Activated CD8-positive, alpha-beta memory T cell treated with anti-CD3 and anti-CD28 coated beads for 1 hour (primary cell): ENCODE data around the gene PTX4.

Experiments
- DNase-seq, 2 donors: peaks; one replicate each; pipeline ENCODE4 v3.0.0-alpha.2; 2020; ENCODE audit warnings: low read depth in 1 of 2; ENCODE audit errors: extremely low read depth in 1 of 2

PTX4 gene

DNA sequence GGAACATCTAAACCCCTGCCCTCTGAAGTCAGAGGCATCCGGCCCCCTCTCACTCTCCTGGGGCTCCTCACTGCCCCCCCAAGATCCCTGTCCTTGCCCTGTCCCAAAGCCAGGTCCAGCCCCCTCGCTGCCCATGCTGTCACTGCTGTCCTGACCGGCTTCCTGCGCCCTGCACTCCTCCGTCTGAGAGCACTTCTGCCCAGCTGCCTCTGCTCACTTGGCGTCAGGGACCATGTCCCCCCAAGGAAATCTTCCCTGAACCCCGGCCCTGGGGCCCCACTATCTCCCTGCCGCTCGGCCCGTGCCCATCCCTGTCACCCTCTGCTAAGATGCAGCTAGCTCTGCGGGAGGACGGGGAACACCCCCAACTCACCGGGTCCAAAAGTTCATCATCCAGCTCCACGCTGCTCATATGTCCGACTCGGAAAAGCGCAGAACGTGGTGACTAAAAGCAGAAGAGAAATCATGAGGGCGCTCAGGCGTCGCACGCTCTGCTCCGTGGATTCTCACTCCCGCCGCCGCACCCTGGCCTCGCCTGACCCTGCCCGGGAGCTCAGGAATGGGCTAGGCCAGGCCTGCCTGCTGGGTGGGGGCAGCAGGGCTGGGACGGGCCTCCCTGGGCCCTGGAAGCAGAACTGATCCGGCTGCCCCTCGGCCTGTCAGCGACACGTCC lies 23.7 kb downstream of the PTX4 start:
- no peak for DNase-seq

DNA sequence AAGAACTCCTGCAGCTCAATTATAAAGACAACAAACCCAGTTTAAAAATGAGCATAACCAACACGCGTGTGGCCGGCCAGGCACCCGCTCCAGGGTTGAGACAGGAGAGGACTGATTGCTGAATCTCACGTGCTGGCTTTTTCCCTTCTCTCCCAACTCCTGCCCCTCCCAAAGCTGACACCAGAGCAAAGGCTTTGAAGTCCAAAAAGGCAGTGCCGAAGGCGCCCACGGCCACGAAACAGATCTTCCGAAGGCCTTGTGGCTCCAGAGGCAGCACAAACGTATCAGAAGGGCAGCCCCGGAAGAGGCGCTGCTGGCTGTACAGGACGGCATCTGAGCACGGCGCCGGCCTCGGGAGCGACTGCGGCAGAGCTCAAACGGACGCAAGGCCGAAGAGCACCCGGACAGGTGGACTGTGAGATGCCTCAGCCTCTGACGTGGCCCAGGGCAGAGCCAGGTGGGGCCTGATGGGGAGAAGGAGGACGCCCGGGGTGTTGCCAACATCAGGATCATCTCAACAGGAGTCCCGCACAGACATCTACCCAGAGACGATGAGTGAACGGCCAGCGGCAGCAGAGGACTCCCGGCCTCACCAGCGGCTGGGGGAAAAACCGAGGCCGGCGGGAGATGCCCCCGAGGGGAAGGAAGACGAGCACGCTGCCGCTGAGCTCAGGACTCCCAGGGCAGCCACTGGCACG lies 24.4 kb downstream of the PTX4 start:
- DNase-seq = no peak

DNA sequence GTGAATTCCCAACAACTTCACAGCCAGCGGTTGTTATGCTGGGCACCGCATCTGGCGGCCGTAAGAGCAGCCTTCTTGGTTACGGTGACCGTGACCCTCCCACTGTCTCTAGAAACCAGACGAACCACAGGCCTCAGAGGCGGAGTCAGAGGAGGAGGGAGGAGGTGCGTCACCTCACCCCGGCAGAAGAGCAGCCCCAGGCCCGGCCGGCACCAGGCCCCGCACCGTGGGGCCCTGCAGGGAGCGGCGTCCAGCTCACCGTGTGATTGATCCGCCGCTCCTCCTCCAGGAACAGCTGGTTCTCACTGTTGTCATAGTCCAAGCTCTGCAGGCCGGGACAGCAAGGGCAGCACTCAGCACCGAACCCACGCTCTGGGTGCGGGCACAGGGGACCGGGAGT lies 27.6 kb downstream of the PTX4 start:
- no peak for DNase-seq

DNA sequence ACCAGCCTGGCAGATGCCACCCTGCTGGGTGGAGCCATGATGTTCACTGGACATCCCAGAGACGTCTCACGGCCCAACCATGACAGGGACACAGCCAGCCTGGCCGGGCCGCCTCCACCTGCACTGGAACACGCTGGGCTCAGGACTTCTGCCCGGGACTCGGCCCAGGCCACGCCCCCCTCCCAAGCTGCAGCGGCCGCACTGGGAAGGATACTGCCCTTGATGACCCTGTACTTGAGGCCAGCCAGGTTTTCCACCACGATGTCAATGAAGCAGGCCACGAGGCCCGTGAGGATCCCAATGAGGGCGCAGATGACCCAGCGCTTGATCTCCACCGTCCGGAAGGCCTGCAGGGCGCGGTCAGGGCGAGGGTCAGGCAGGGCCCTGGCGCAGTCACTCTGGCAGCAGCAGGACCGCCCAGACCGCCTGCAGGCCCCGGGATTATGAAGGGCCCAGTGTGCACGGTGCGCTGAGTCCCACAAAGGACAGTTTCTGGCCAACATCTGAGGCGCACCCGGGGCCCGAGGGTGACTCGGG lies 28.1 kb downstream of the PTX4 start:
- no peak for DNase-seq

DNA sequence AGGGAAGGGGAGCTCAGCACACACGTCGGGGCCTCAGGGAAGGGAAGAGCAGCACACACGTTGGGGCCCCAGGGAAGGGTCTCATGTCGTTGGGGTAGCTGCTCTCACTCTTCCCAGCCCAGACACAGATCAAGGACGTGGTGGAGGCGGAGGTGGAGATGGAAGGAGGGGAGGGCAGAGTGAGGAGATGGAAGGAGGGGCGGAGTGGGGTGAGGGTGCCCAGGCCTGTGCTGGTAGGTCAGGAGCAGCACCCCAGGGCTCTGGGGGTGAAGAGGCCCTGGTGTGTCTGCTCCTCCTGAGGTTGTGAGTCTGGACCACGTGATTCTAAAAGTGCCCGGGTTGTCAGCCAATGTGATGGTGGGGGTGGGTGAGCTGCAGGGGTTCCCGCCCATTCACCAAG lies 28.8 kb downstream of the PTX4 start:
- no peak for DNase-seq

DNA sequence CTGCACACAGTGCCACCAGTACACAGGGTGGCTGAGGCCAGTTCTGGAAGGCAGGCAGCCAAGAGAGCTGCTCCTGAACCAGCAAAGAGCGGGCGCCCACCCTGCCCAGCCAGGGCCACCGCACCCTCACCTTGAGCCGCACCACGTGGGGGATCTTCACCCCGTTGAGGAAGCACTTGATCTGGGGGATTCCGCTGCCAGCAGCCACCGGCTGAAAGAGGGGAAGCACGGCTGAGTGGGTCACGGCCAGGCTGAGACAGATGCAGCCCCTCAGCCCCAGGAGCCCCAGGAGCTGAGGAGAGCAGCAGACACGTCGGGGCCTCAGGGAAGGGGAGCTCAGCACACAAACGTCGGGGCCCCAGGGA lies 29.8 kb downstream of the PTX4 start:
- no peak for DNase-seq

DNA sequence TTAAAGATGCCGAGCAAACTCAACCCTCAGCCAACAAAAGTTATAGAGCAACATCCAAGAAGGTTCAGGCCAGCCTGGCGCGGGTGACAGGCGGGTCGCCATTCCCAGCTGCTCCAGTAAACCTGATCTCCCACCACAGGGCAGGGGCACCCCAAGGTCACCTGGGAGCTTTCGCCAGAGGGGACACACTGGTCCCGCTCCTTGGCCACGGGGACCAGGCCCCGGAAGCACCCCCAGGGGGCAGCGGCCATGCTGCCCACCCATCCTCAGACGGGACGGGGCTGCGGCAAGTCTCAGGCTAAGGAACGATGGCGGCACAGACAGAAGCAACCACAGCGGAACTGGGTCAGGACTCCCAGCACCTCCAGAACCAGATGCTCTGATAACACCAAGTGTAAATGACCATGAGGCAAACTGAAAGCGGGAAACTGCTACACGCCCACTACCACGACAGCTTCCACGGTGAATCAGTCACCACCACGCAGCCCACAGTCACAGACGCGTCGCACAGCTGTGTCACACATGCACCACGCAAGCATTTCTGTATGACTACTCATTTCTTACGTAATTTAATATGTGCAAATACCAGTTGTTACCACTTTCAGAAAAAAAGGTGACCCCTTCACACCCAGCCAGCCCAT lies 30.3 kb downstream of the PTX4 start:
- no peak for DNase-seq

DNA sequence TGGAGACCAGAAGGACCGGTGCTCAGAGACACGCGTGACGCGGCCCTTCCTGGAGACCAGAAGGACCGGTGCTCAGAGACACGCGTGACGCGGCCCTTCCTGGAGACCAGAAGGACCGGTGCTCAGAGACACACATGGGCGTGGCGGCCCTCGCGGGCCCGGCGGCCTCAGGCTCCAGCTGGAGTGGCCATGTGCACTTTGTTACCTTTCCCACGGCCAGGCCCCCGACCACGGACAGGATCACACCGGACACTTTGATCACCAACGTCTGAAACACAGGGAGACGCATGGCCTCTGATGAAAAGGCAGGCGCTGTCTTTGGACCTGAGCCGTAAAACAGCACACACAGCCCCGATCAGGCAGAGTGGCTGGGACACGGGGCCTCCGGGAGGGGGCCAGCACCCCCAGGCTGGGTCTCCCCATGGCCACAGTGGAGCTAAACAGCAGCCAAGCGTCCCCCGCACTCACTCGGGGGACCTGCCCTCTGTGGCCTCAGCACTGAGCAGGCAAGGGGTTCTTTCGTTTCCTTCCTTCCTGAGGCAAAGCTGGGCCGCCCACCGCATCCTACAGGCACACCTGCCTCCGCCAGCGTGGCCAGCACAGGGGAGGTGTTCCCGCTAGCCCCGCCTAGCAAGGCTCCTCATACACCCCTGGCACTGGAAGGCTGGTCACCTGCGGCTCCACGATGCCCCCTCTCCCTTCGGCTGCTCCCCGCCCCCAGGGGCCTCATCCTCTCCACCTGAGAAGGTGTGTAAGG lies 31.1 kb downstream of the PTX4 start:
- DNase-seq = no peak

DNA sequence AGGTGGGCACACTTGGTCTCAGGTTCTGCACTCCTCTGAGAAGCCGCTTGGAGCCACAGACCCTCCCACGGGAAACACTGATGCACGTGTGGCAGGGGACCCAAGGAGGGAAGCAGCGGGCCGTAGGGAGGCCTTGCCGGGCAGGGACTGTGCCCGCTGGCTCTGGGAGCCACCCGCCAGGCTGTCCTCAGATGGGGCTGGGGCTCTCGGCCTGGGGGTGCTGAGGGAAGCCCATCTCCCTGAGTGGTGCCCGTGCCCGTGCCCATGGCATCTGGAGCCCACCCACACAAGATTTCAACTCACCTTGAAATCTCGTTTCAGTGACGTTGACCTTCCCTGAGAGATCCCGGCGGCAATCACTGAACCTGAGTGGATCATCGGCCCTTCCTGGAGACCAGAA lies 31.8 kb downstream of the PTX4 start:
- no peak for DNase-seq

DNA sequence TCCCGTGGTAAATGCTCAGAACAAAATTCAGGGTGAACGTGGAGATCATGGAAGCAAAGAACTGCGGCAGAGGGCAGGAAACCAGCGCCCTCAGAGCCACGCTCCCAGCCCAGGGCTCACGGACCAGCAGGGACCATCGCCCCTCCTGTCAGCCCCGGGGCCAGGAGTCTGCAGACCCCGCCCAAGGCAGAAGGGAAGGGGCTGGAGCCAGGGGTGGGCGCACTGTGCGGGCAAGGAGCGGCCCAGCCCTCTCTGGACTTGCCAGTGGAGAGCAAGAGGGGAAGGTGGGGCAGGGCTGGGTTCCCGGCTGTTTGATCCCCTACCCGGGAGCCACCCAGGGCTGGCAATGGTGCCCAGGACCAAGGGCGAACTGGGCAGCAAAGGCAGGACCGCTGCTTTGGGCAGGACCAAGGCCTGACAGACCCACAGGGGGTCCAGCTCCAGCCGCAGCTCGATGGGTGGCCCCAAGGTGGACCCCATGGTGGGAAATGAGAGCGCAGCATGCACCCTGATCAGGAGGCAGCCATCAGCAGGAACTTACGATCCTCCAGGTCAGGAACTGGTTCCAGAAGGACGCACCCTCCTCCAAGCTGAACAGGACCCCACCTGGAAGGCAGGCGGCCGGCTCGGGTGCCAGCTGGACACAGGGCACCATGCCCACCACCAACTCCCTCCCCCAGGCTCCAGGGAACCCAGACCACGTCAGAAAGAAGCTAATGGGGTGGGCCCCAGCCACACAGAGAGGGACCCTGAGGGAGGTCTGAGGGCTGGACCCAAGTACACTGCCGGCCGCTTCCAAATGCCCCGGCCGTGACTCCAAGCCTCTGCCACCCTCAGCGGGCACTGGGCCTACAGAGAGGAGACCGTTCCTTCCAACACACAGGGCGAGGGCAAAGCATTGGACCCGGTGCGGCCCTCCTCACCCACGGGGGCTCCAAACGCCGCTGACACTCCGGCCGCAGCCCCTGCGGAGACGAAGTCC lies 33.3 kb downstream of the PTX4 start:
- DNase-seq = no peak

DNA sequence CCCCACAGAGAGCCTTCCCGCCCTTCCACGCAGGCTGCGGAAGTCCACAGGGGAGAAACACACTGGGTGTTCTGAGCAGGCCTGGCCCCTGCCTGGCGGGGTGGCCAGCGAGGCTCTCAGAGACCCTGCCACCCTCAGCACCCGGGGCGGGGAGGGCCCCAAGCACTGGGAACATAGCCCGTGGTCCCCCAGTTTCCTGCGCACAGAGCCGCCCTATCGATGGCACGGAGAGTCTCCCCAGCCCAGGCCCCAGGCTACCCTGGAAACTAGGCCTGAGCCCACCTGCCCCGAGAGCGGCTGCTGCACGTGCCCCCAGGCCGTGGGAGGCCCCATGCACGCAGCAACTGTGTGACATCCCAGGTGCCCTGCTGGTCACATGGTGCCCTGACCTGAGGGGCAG lies 34.2 kb downstream of the PTX4 start:
- no peak for DNase-seq

DNA sequence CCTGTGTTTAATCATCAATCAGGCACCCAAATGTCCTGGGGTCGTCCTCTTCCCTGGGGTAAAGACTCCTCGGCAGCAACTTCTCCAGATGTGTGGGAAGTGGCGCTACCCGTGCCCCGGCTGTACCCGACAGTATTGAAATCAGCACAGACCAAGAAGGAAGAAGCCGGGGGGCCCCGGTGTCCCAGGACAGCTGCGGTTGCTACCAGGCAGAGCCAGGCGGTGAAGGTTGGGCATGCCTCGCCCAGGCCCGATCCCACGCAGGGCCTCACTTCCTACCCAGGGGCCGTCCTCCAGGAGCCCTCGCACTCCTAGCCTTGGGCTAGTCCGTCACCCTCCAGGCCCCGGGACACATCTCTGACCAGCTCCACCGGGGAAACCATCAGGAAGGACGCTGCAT lies 35.4 kb downstream of the PTX4 start:
- DNase-seq = no peak

DNA sequence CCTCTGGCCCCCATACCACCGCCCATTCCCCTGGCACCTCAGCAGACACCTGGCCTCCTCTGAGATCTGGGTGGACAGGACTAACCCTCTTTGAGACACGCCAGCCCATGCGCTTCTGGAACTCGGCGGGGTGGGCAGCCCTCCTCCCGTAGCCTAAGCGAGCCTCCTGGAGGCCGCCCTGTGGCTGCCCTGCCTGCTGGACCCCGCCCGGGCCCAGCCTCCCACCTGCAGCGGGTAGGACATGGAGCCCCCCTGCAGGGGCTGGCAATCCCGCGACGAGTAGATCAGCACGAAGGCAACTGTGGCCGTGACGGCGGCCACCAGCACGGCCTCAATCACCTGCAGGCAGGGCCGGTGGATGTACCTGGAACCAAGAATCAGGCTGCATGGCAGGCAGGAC lies 36.2 kb downstream of the PTX4 start:
- DNase-seq = no peak

DNA sequence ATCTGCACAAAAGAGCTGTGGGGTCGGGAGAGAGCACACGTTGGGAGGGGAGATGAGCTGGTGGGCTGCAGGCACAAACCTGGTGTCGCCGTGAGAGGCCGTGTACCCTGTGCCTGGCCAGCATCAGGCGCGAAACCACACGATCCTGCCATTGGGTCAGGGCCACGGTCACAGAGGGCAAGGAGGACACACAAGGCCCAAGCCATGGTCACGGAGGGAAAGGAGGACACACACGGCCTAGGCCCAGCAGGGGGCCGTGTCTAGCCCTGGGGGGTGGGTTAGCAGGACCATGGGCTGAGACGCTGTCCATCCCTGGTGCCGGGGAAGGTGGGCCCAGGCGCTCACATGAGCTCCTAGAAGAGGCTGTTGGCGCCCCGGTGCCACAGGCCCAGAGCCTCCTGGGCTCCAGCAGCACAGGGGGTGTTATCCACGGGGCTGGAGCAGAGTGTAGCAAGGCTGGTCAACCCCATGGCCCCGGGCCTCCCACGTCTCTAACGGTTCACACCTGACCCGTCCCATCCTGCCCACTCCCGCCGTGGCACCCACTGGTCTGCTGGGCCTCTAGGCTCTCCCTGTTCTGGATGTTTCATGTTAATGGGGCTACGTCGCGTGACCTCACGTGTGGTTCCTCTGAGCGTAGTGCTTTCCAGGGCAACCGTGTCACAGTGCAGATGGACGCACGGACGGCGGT lies 36.9 kb downstream of the PTX4 start:
- no peak for DNase-seq

DNA sequence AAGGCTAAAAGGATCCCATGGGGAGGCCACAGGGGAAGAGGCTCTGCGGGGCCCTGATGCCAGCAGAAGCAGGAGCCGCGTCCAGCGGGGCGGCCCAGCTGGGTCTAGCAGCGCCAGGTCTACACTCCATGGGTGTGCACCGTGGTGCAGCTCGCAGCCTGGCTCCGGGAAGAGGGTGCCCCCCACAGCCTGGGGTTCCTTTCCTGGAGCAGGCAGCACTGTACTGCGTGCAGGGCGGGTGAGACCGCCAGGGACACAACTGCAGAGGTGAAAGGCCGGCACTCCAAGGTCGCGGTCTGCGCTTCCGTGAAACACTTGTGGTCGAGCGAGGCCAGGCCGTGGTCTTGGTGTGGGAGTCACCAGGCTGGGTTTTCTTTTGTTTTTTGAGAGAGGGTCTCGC lies 37.9 kb downstream of the PTX4 start:
- no peak for DNase-seq

DNA sequence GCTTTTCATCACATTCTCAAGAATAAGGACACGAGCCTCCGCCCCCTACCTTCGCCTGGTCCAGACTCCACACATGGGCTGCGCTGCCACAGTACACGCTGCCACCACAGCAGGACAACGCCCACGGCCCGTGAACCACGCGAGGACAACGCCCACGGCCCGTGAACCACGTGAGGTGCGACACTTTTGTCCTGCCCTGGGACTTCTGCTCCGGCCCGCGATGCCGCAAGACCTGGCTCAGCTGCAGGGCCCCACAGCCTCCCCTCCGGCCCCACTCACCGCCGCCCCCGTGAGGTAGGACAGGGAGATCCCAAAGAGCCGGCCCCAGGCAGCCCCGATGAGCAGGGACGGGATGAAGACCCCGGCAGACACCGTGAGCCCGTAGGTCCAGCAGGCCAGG lies 38.5 kb downstream of the PTX4 start:
- DNase-seq = no peak

DNA sequence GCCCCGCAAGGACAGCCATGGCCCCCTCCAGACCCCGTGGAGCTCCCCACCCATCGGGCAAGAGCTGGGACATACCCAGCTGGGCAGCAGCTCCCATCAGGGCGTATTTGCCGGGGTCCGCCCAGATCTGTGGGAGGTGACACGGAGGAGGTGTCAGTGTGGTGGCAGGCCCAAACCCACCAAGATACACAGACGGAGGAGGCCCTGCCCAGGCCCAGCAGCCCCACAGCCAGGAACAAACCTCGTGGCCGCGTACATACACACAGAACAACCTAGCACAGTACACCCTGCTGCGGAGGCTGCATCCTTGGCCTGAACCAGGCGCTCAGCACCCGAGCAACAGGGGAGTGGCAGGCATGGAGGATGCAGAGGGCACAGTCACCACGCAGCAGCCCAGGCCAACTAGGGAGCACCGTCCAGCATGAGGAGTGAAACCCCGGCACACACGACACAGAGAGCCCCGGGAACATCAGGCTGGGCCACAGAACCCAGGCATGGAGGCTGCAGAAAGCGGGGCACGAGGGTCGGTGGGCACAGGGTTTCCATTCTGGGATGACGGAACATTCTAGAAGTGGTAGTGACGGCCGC lies 39.4 kb downstream of the PTX4 start:
- DNase-seq = no peak

DNA sequence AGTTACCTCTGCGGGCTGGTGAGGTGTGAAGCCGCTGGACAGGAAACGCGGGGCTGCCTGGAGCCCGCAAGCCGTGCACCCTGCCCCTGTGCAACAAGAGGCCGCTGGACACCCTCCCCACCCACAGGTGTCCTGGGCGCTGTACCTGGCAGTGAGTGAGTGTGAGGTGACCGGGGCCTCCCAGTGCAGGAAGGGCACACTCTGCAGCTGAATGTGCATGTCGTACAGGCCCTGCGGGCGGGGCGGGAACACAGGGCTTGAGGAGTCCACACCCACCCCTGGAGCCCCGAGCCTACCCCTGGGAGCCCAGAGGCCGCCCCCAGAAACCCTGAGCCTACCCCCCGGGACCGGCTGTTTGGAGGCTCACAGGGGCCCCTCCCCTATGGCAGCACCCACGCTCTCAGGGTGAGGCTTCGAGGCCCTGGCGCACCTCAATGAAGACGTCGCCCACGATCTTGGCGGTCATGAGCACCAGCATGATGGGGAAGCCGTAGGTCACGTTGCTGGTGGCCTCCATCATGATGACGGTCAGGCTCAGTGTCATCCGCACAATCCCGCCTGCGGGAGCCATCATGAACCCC lies 40.1 kb downstream of the PTX4 start:
- no peak for DNase-seq

DNA sequence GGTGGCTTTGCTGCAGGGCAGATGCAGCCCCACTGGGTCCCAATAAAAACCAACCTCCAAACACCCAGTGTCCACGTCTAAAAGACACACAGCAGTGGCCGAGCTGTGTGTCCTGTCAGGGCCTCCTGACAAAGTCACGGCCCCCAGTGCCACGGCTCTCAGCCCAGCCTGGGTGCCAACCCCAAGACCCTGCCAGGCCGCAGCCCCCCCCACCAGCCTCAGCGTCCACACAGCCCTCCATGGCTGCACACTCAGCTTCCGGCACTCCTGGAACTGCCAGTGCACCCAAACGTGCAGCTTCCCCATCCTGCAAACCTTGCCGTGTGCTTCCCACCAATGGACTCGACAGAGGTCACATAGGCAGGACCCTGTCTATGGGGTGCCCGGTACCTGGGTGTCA lies 40.8 kb downstream of the PTX4 start:
- DNase-seq = no peak
